ENCODE results near the gene CPT1B.
A peak's percentile ranks its signal among the peaks of the same experiment; 100 is the strongest.

CPT1B gene

GRCh38 chr22:50561401-50562358 lies 16.5 kb downstream of the CPT1B start:
- H2AFZ ChIP-seq (ENCODE audit: low read length): no peak overlapping the region
- no CpG with 5 or more reads among the region's 34 CpGs for WGBS, 2 donors (ENCODE audit: extremely low coverage in 2 of 2, insufficient read length in 2 of 2, insufficient replicate concordance in 1 of 2)

GRCh38 chr22:50560034-50560433 lies 18.2 kb downstream of the CPT1B start:
- Histone ChIP-seq H3K4me3 (ENCODE audit: low read length in 2 of 2) (no peak overlapping the region), H3K79me1 (ENCODE audit: low read depth, low read length) (peaks cover 2% of the 10 kb centered on the region), H3K9me3 (replicated peaks in 1 of 2; ENCODE audit: control insufficient read depth in 2 of 2, insufficient read depth in 1 of 2, low read depth in 1 of 2, low read length in 2 of 2) (no peaks in the 10 kb centered on the region), H3K4me2 (ENCODE audit: insufficient read depth, low read length, poor library complexity, severe bottlenecking) (no peak overlapping the region), H3K27me3 (ENCODE audit: control insufficient read depth in 3 of 3, insufficient read depth in 3 of 3, low read depth in 1 of 3, low read length in 3 of 3) (peaks cover 0 to 17% (median 6%) of the 10 kb centered on the region in 3 experiments), H3K14ac (ENCODE audit: low read length) (no peak overlapping the region), H3K36me3 (replicated peaks in 1 of 2; ENCODE audit: control insufficient read depth in 2 of 2, insufficient read depth in 2 of 2, low read length in 2 of 2) (no peaks in the 10 kb centered on the region), H3K27ac (replicated peaks; ENCODE audit: low read length) (no peak overlapping the region), H3K9ac (ENCODE audit: low read depth, low read length, poor library complexity) (no peak overlapping the region), H3K4me1 (ENCODE audit: control insufficient read depth in 2 of 2, insufficient read depth in 1 of 2, low read depth in 1 of 2, low read length in 2 of 2) (peaks cover 0 to 5% of the 10 kb centered on the region in 2 donors), H4K8ac (ENCODE audit: low read depth, low read length) (no peak overlapping the region), H3K18ac (ENCODE audit: low read length) (no peak overlapping the region), H2BK5ac (ENCODE audit: low read length) (no peak overlapping the region), H2BK15ac (ENCODE audit: low read length) (no peak overlapping the region), H3K4ac (ENCODE audit: low read length) (no peak overlapping the region), H2AK5ac (ENCODE audit: low read depth, low read length) (no peak overlapping the region), H3K23ac (ENCODE audit: low read depth, low read length, poor library complexity) (no peak overlapping the region), H2BK120ac (ENCODE audit: low read depth, low read length) (no peak overlapping the region), H4K91ac (ENCODE audit: low read depth, low read length, poor library complexity) (no peak overlapping the region), H2BK12ac (ENCODE audit: low read length) (no peak overlapping the region), H2AFZ (ENCODE audit: low read length) (no peak overlapping the region)
- WGBS, 2 donors (ENCODE audit: extremely low coverage in 2 of 2, insufficient read length in 2 of 2, insufficient replicate concordance in 1 of 2): no CpG with 5 or more reads among the region's 3 CpGs
- DNase-seq (ENCODE audit: low spot score): no peak

More at GRCh38 chr22:50561401-50562358, 16.5 kb downstream of the CPT1B start:
- Histone ChIP-seq H2BK5ac (ENCODE audit: low read length) (peak overlapping the region; percentile 75), H4K8ac (ENCODE audit: low read depth, low read length) (no peak overlapping the region), H3K9me3 (replicated peaks in 1 of 2; ENCODE audit: control insufficient read depth in 2 of 2, insufficient read depth in 1 of 2, low read depth in 1 of 2, low read length in 2 of 2) (no peaks in the 10 kb centered on the region), H3K9ac (ENCODE audit: low read depth, low read length, poor library complexity) (no peak overlapping the region), H2AK5ac (ENCODE audit: low read depth, low read length) (peak overlapping the region; percentile 43), H2BK15ac (ENCODE audit: low read length) (no peak overlapping the region), H3K14ac (ENCODE audit: low read length) (no peak overlapping the region), H3K27me3 (ENCODE audit: control insufficient read depth in 3 of 3, insufficient read depth in 3 of 3, low read depth in 1 of 3, low read length in 3 of 3) (peaks cover 0 to 17% (median 6%) of the 10 kb centered on the region in 3 experiments), H2BK12ac (ENCODE audit: low read length) (no peak overlapping the region), H2BK120ac (ENCODE audit: low read depth, low read length) (peak overlapping the region; percentile 28), H3K4me1 (ENCODE audit: control insufficient read depth in 2 of 2, insufficient read depth in 1 of 2, low read depth in 1 of 2, low read length in 2 of 2) (peaks cover 0 to 5% of the 10 kb centered on the region in 2 donors), H3K4ac (ENCODE audit: low read length) (no peak overlapping the region), H3K23ac (ENCODE audit: low read depth, low read length, poor library complexity) (no peak overlapping the region), H3K4me3 (ENCODE audit: low read length in 2 of 2) (no peak overlapping the region), H4K91ac (ENCODE audit: low read depth, low read length, poor library complexity) (no peak overlapping the region), H3K27ac (replicated peaks; ENCODE audit: low read length) (no peak overlapping the region), H3K4me2 (ENCODE audit: insufficient read depth, low read length, poor library complexity, severe bottlenecking) (no peak overlapping the region), H3K79me1 (ENCODE audit: low read depth, low read length) (peaks cover 2% of the 10 kb centered on the region), H3K18ac (ENCODE audit: low read length) (peak overlapping the region; percentile 31), H3K36me3 (replicated peaks in 1 of 2; ENCODE audit: control insufficient read depth in 2 of 2, insufficient read depth in 2 of 2, low read length in 2 of 2) (no peaks in the 10 kb centered on the region)
- DNase-seq (ENCODE audit: low spot score): no peak

GRCh38 chr22:50556703-50557102 lies 21.5 kb downstream of the CPT1B start:
- DNase-seq (ENCODE audit: low spot score): no peak
- H3K4ac ChIP-seq (ENCODE audit: low read length): no peak overlapping the region
- H2AK5ac ChIP-seq (ENCODE audit: low read depth, low read length): no peak overlapping the region
- no peak overlapping the region for H2AFZ ChIP-seq (ENCODE audit: low read length)
- H3K36me3 ChIP-seq (replicated peaks in 1 of 2; ENCODE audit: control insufficient read depth in 2 of 2, insufficient read depth in 2 of 2, low read length in 2 of 2): no peaks in the 10 kb centered on the region
- H3K9ac ChIP-seq (ENCODE audit: low read depth, low read length, poor library complexity): no peak overlapping the region
- H3K23ac ChIP-seq (ENCODE audit: low read depth, low read length, poor library complexity): no peak overlapping the region
- H2BK12ac ChIP-seq (ENCODE audit: low read length): no peak overlapping the region
- H3K4me1 ChIP-seq (ENCODE audit: control insufficient read depth in 2 of 2, insufficient read depth in 1 of 2, low read depth in 1 of 2, low read length in 2 of 2): no peaks in the 10 kb centered on the region
- H3K79me1 ChIP-seq (ENCODE audit: low read depth, low read length): peaks cover 1% of the 10 kb centered on the region
- WGBS, 2 donors (ENCODE audit: extremely low coverage in 2 of 2, insufficient read length in 2 of 2, insufficient replicate concordance in 1 of 2): no CpG with 5 or more reads among the region's 5 CpGs
- H2BK5ac ChIP-seq (ENCODE audit: low read length): no peak overlapping the region
- no peak overlapping the region for H3K4me2 ChIP-seq (ENCODE audit: insufficient read depth, low read length, poor library complexity, severe bottlenecking)
- no peak overlapping the region for H3K14ac ChIP-seq (ENCODE audit: low read length)
- H4K8ac ChIP-seq (ENCODE audit: low read depth, low read length): no peak overlapping the region
- H2BK15ac ChIP-seq (ENCODE audit: low read length): no peak overlapping the region
- no peak overlapping the region for H2BK120ac ChIP-seq (ENCODE audit: low read depth, low read length)
- no peak overlapping the region for H3K4me3 ChIP-seq (ENCODE audit: low read length in 2 of 2)
- peaks cover 0 to 22% (median 0%) of the 10 kb centered on the region in 3 experiments for H3K27me3 ChIP-seq (ENCODE audit: control insufficient read depth in 3 of 3, insufficient read depth in 3 of 3, low read depth in 1 of 3, low read length in 3 of 3)
- no peak overlapping the region for H3K27ac ChIP-seq (replicated peaks; ENCODE audit: low read length)
- no peak overlapping the region for H4K91ac ChIP-seq (ENCODE audit: low read depth, low read length, poor library complexity)
- no peak overlapping the region for H3K18ac ChIP-seq (ENCODE audit: low read length)
- no peaks in the 10 kb centered on the region for H3K9me3 ChIP-seq (replicated peaks in 1 of 2; ENCODE audit: control insufficient read depth in 2 of 2, insufficient read depth in 1 of 2, low read depth in 1 of 2, low read length in 2 of 2)

DNA sequence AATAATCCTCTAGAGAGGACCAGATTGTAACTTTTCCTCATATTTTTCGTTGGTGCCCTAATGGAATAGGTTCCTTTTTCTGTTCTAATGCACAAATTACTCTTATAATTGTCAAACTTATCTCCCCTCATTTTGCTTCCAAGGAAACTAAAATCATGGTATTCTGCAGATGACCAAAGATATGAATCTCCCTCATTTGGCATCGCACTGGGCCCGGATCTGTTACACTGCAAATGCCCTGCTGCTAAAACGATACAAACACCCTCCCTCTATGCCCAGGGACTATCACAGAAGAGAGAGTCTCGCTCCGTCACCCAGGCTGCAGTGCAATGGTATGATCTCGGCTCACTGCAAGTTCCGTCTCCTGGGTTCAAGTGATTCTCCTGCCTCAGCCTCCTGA lies 24.9 kb downstream of the CPT1B start:
- Histone ChIP-seq H4K8ac (ENCODE audit: low read depth, low read length) (no peak overlapping the region), H3K4ac (ENCODE audit: low read length) (no peak overlapping the region), H2BK5ac (ENCODE audit: low read length) (no peak overlapping the region), H3K27ac (replicated peaks; ENCODE audit: low read length) (no peak overlapping the region), H3K79me1 (ENCODE audit: low read depth, low read length) (no peaks in the 10 kb centered on the region), H3K36me3 (replicated peaks in 1 of 2; ENCODE audit: control insufficient read depth in 2 of 2, insufficient read depth in 2 of 2, low read length in 2 of 2) (no peaks in the 10 kb centered on the region), H3K14ac (ENCODE audit: low read length) (no peak overlapping the region), H2BK15ac (ENCODE audit: low read length) (no peak overlapping the region), H3K18ac (ENCODE audit: low read length) (no peak overlapping the region), H3K23ac (ENCODE audit: low read depth, low read length, poor library complexity) (no peak overlapping the region), H4K91ac (ENCODE audit: low read depth, low read length, poor library complexity) (no peak overlapping the region), H2BK120ac (ENCODE audit: low read depth, low read length) (no peak overlapping the region), H3K9ac (ENCODE audit: low read depth, low read length, poor library complexity) (no peak overlapping the region), H3K27me3 (ENCODE audit: control insufficient read depth in 3 of 3, insufficient read depth in 3 of 3, low read depth in 1 of 3, low read length in 3 of 3) (peaks cover 0 to 21% (median 0%) of the 10 kb centered on the region in 3 experiments), H3K4me2 (ENCODE audit: insufficient read depth, low read length, poor library complexity, severe bottlenecking) (no peak overlapping the region), H3K4me3 (ENCODE audit: low read length in 2 of 2) (no peak overlapping the region), H3K9me3 (replicated peaks in 1 of 2; ENCODE audit: control insufficient read depth in 2 of 2, insufficient read depth in 1 of 2, low read depth in 1 of 2, low read length in 2 of 2) (no peaks in the 10 kb centered on the region), H3K4me1 (ENCODE audit: control insufficient read depth in 2 of 2, insufficient read depth in 1 of 2, low read depth in 1 of 2, low read length in 2 of 2) (no peaks in the 10 kb centered on the region), H2BK12ac (ENCODE audit: low read length) (no peak overlapping the region), H2AFZ (ENCODE audit: low read length) (no peak overlapping the region), H2AK5ac (ENCODE audit: low read depth, low read length) (no peak overlapping the region)
- WGBS, 2 donors (ENCODE audit: extremely low coverage in 2 of 2, insufficient read length in 2 of 2, insufficient replicate concordance in 1 of 2): no CpG with 5 or more reads among the region's 8 CpGs
- DNase-seq (ENCODE audit: low spot score): no peak
